HEK293 (cell line): ENCODE measurements around the gene SCYL1.

ENCODE experiments used
- GLIS1 ChIP-seq: fragments of 450-650 bp; formaldehyde crosslinking; IDR thresholded peaks from 2 replicates; pipeline ENCODE4 v1.5.1; 2016; ENCODE audit warnings: missing biosample characterization, missing genetic modification characterization
- GLIS2 ChIP-seq: fragments of 450-650 bp; formaldehyde crosslinking; IDR thresholded peaks from 2 replicates; pipeline ENCODE4 v1.5.1; 2016; ENCODE audit warnings: missing biosample characterization, missing genetic modification characterization
- KLF7 ChIP-seq: fragments of 450-650 bp; formaldehyde crosslinking; IDR thresholded peaks from 2 replicates; pipeline ENCODE4 v1.5.1; 2016; ENCODE audit warnings: missing biosample characterization, missing genetic modification characterization, borderline replicate concordance
- KLF8 ChIP-seq: fragments of 450-650 bp; formaldehyde crosslinking; IDR thresholded peaks from 2 replicates; pipeline ENCODE4 v1.5.1; 2016; ENCODE audit warnings: missing biosample characterization, missing genetic modification characterization
- PRDM10 ChIP-seq: fragments of 450-650 bp; formaldehyde crosslinking; IDR thresholded peaks from 2 replicates; pipeline ENCODE4 v1.5.1; 2016; ENCODE audit warnings: missing biosample characterization, missing genetic modification characterization
- PRDM4 ChIP-seq: fragments of 450-650 bp; formaldehyde crosslinking; IDR thresholded peaks from 2 replicates; pipeline ENCODE4 v1.5.1; 2017; ENCODE audit warnings: missing biosample characterization, missing genetic modification characterization
- SCRT1 ChIP-seq: fragments of 450-650 bp; formaldehyde crosslinking; IDR thresholded peaks from 2 replicates; pipeline ENCODE4 v1.5.1; 2016; ENCODE audit warnings: missing biosample characterization, missing genetic modification characterization, borderline replicate concordance
- SP3 ChIP-seq: fragments of 450-650 bp; formaldehyde crosslinking; IDR thresholded peaks from 2 replicates; pipeline ENCODE4 v1.5.1; 2016; ENCODE audit warnings: missing biosample characterization, missing genetic modification characterization
- ZBTB21 ChIP-seq: fragments of 450-650 bp; formaldehyde crosslinking; IDR thresholded peaks from 2 replicates; pipeline ENCODE4 v1.5.1; 2017; ENCODE audit warnings: missing biosample characterization, missing genetic modification characterization
- ZBTB44 ChIP-seq: fragments of 450-650 bp; IDR thresholded peaks from 2 replicates; pipeline ENCODE4 v1.5.1; 2018; ENCODE audit warnings: missing biosample characterization, mild to moderate bottlenecking, missing genetic modification characterization
- ZBTB8A ChIP-seq: fragments of 450-650 bp; formaldehyde crosslinking; IDR thresholded peaks from 2 replicates; pipeline ENCODE4 v1.5.1; 2016; ENCODE audit warnings: missing biosample characterization, missing genetic modification characterization
- ZIC2 ChIP-seq: fragments of 450-650 bp; formaldehyde crosslinking; IDR thresholded peaks from 2 replicates; pipeline ENCODE4 v1.5.1; 2016; ENCODE audit warnings: missing biosample characterization, missing genetic modification characterization
- ZNF19 ChIP-seq: fragments of 450-650 bp; formaldehyde crosslinking; IDR thresholded peaks from 2 replicates; pipeline ENCODE4; 2016; ENCODE audit warnings: missing biosample characterization, missing genetic modification characterization, low read depth
- ZNF26 ChIP-seq: fragments of 450-650 bp; formaldehyde crosslinking; IDR thresholded peaks from 2 replicates; pipeline ENCODE4 v1.5.1; 2016; ENCODE audit warnings: missing biosample characterization, missing genetic modification characterization
- ZNF324 ChIP-seq: fragments of 450-650 bp; formaldehyde crosslinking; IDR thresholded peaks from 2 replicates; pipeline ENCODE4 v1.5.1; 2016; ENCODE audit warnings: missing biosample characterization, missing genetic modification characterization
- ZNF404 ChIP-seq: fragments of 450-650 bp; formaldehyde crosslinking; IDR thresholded peaks from 2 replicates; pipeline ENCODE4 v1.5.1; 2017; ENCODE audit warnings: missing biosample characterization, missing genetic modification characterization
- ZNF664 ChIP-seq: fragments of 450-650 bp; formaldehyde crosslinking; IDR thresholded peaks from 2 replicates; pipeline ENCODE4 v1.5.1; 2016; ENCODE audit warnings: missing biosample characterization, missing genetic modification characterization
- ZNF692 ChIP-seq: fragments of 450-650 bp; formaldehyde crosslinking; IDR thresholded peaks from 2 replicates; pipeline ENCODE4 v1.5.1; 2016; ENCODE audit warnings: missing biosample characterization, missing genetic modification characterization
- ZNF704 ChIP-seq: fragments of 450-650 bp; formaldehyde crosslinking; IDR thresholded peaks from 2 replicates; pipeline ENCODE4 v1.5.1; 2016; ENCODE audit warnings: missing biosample characterization, missing genetic modification characterization
- ZNF76 ChIP-seq: fragments of 450-650 bp; formaldehyde crosslinking; IDR thresholded peaks from 2 replicates; pipeline ENCODE4; 2016; ENCODE audit warnings: low read depth, missing biosample characterization, missing genetic modification characterization, borderline replicate concordance
- ZNF777 ChIP-seq: fragments of 450-650 bp; formaldehyde crosslinking; IDR thresholded peaks from 2 replicates; pipeline ENCODE4 v1.5.1; 2017; ENCODE audit warnings: missing biosample characterization, missing genetic modification characterization, borderline replicate concordance
- ZXDB ChIP-seq: fragments of 450-650 bp; formaldehyde crosslinking; IDR thresholded peaks from 2 replicates; pipeline ENCODE4 v1.5.1; 2016; ENCODE audit warnings: missing biosample characterization, missing genetic modification characterization

Gene SCYL1

GRCh38 chr11:65487467-65488272 is 37.2 kb upstream of the SCYL1 start (continued):
- TF ChIP-seq SP3 (tag by site-specific recombination) = peak; percentile 30; the same call in 1 of the 2 replicates
- no peak for TF ChIP-seq ZNF76 (tag by site-specific recombination)
- no peak for TF ChIP-seq ZBTB8A (tag by site-specific recombination)
- no peak for TF ChIP-seq ZNF324
- peak; percentile 26; the same call in 1 of the 2 replicates for TF ChIP-seq SCRT1 (tag by site-specific recombination)
- TF ChIP-seq KLF7 (tag by site-specific recombination) = 0 out of 2 replicates have a peak, but pooled peaks have one; percentile 13
- TF ChIP-seq ZXDB (tag by site-specific recombination) = peak; percentile 69; the same call in 1 of the 2 replicates
- 0 out of 2 replicates have a peak, but pooled peaks have one; percentile 11 for TF ChIP-seq ZBTB21
- TF ChIP-seq ZNF664 (tag by site-specific recombination) = peak; percentile 92
- peak; percentile 27; the same call in 1 of the 2 replicates for TF ChIP-seq KLF8 (tag by site-specific recombination)
- peak; percentile 54 for TF ChIP-seq ZNF692 (tag by site-specific recombination)
- TF ChIP-seq ZNF777 = no peak
- TF ChIP-seq ZNF26 (tag by site-specific recombination) = no peak
- TF ChIP-seq ZNF404 (tag by site-specific recombination) = no peak
- peak; percentile 75 for TF ChIP-seq GLIS2 (tag by site-specific recombination)
- peak; percentile 85 for TF ChIP-seq PRDM10
- no peak for TF ChIP-seq ZIC2 (tag by site-specific recombination)
- no peak for TF ChIP-seq ZNF19 (tag by site-specific recombination)
- peak; percentile 58; the same call in 1 of the 2 replicates for TF ChIP-seq ZBTB44
- peak; percentile 55 for TF ChIP-seq GLIS1 (tag by site-specific recombination)
- TF ChIP-seq ZNF704 (tag by site-specific recombination) = no peak
- 0 out of 2 replicates have a peak, but pooled peaks have one; percentile 24 for TF ChIP-seq PRDM4 (tag by site-specific recombination)
- TF ChIP-seq, all 188 proteins: peak for 38
